ENCODE measurements around the gene SMIM29. TPM values are rescaled to one million over a fixed set of nuclear protein-coding genes. Genes with fewer than 3 reads are reported as not detected.
"Not testable (repeated sequence)": the region's sequence is repeated elsewhere in the genome, so short reads cannot be mapped to it uniquely, and the experiment has no call there.

Gene SMIM29
- total and polyA plus RNA-seq, 10 of the 15 experiments (the other 5 are each of a cell fraction or from before 2014, with no cell fraction given) = 7.1 to 30.0 (median 16.2) TPM

GRCh38 chr6:34269658-34270341 is 21.0 kb upstream of the SMIM29 start:
- POLR2A ChIA-PET = not testable (repeated sequence)

GRCh38 chr6:34269132-34269531 is 20.3 kb upstream of the SMIM29 start:
- H3K9ac ChIP-seq (ENCODE audit: control insufficient read depth, insufficient read depth, low read length); H2AFZ ChIP-seq (ENCODE audit: control insufficient read depth, low read depth, low read length); in situ Hi-C loops (cut with MboI); H3K36me3 ChIP-seq (ENCODE audit: control insufficient read depth in 2 of 2, insufficient read depth in 2 of 2, low read length in 1 of 2); FAIRE-seq; H4K20me1 ChIP-seq (ENCODE audit: control insufficient read depth, insufficient read depth); RAD21 ChIA-PET (ENCODE audit: unreplicated experiment); H3K4me3 ChIP-seq; DNase-seq (ENCODE audit: low read depth, low spot score); H3K27me3 ChIP-seq (replicated peaks in 1 of 2; ENCODE audit: control insufficient read depth in 2 of 2, insufficient read depth in 2 of 2, low read length in 1 of 2); H3K79me2 ChIP-seq (ENCODE audit: control insufficient read depth, insufficient read depth, low read length); H3K27ac ChIP-seq (ENCODE audit: control insufficient read depth, insufficient read depth); H3K9me3 ChIP-seq (replicated peaks; ENCODE audit: control insufficient read depth, insufficient read depth, low read length); ATAC-seq; SMC1A ChIA-PET (ENCODE audit: uncharacterized antibody, unreplicated experiment); intact Hi-C loops (cut with micrococcal nuclease; ENCODE audit: unreplicated experiment); H3K4me2 ChIP-seq (ENCODE audit: control insufficient read depth, insufficient read depth); BruUV-seq (replicated peaks); POLR2A ChIA-PET: not testable (repeated sequence)
- 81% methylated on average over 17 of the region's 25 CpGs for WGBS (ENCODE audit: insufficient coverage, insufficient replicate concordance, low lambda C conversion rate, missing lambda C conversion rate)
- H3K4me1 ChIP-seq (ENCODE audit: control insufficient read depth, insufficient read depth, low read length) = peaks cover 13% of the 10 kb centered on the region
- CTCF ChIA-PET = interaction anchor here (1.1 kb wide), 1 partner anchor 146 kb away, joined by 4 read pairs; no protein-coding TSS in a partner anchor

More at GRCh38 chr6:34269658-34270341, 21.0 kb upstream of the SMIM29 start:
- ATAC-seq; H4K20me1 ChIP-seq (ENCODE audit: control insufficient read depth, insufficient read depth); BruUV-seq (replicated peaks); H3K27me3 ChIP-seq (replicated peaks in 1 of 2; ENCODE audit: control insufficient read depth in 2 of 2, insufficient read depth in 2 of 2, low read length in 1 of 2); H3K9ac ChIP-seq (ENCODE audit: control insufficient read depth, insufficient read depth, low read length); in situ Hi-C loops (cut with MboI); H3K4me2 ChIP-seq (ENCODE audit: control insufficient read depth, insufficient read depth); FAIRE-seq; H2AFZ ChIP-seq (ENCODE audit: control insufficient read depth, low read depth, low read length); H3K79me2 ChIP-seq (ENCODE audit: control insufficient read depth, insufficient read depth, low read length); DNase-seq (ENCODE audit: low read depth, low spot score); H3K36me3 ChIP-seq (ENCODE audit: control insufficient read depth in 2 of 2, insufficient read depth in 2 of 2, low read length in 1 of 2); H3K4me3 ChIP-seq; intact Hi-C loops (cut with micrococcal nuclease; ENCODE audit: unreplicated experiment); H3K27ac ChIP-seq (ENCODE audit: control insufficient read depth, insufficient read depth); RAD21 ChIA-PET (ENCODE audit: unreplicated experiment); H3K9me3 ChIP-seq (replicated peaks; ENCODE audit: control insufficient read depth, insufficient read depth, low read length): not testable (repeated sequence)
- peaks cover 13% of the 10 kb centered on the region for H3K4me1 ChIP-seq (ENCODE audit: control insufficient read depth, insufficient read depth, low read length)
- 55% methylated on average over 17 of the region's 17 CpGs for WGBS (ENCODE audit: insufficient coverage, insufficient replicate concordance, low lambda C conversion rate, missing lambda C conversion rate)
- SMC1A ChIA-PET (ENCODE audit: uncharacterized antibody, unreplicated experiment) = interaction anchor here (0.6 kb wide), 1 partner anchor 69 kb away, joined by 4 read pairs; no protein-coding TSS in a partner anchor
- CTCF ChIA-PET = interaction anchor here (0.6 to 1.1 kb wide), 2 partner anchors 145 to 680 kb away, joined by 3 to 4 read pairs; no protein-coding TSS in a partner anchor
